ENCODE results near the gene CCDC74A.
"Not testable (repeated sequence)": the region's sequence is repeated elsewhere in the genome, so short reads cannot be mapped to it uniquely, and the experiment has no call there.

Gene CCDC74A

DNA sequence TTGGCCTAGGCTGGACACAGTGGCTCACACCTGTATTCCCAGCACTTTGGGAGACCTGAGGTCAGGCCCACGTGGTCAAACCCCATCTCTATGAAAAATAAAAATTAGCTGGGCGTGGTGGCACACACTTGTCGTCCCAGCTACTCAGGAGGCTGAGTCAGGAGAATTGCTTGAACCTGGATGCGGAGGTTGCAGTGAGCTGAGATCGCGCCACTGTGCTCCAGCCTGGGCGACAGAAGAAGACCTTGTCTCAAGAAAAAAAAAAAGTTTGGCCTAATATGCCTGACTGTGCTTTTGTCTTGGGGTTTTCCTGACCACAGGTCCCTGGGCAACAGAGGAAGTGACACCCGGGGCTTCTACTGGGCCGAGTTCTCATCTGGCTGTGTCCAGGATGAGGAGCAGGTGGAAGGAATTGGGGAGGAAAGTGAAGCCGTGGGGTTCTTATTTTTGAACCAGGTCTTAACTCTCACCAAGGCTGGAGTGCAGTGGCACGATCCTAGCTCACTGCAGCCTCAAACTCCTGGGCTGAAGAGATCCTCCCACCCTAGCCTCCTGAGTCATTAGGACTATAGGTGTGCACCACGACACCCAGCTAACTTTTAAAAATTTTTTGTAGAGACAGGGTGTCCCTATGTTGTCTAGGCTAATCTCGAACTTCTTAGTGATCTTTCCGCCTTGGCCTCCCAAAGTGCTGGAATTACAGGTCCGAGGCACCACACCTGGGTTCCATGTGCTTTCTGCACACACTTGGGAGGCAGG lies 13.1 kb upstream of the CCDC74A start:
- H3K23ac ChIP-seq (ENCODE audit: low read length in 2 of 2); H4K8ac ChIP-seq (ENCODE audit: low read length); H3K4ac ChIP-seq (ENCODE audit: low read depth in 1 of 2, low read length in 2 of 2); H2BK15ac ChIP-seq (ENCODE audit: low read depth, poor library complexity, severe bottlenecking); H3K9ac ChIP-seq (ENCODE audit: low read length); H2BK120ac ChIP-seq (ENCODE audit: low read depth, low read length); H3K14ac ChIP-seq (ENCODE audit: low read length in 2 of 2); H2BK12ac ChIP-seq (ENCODE audit: low read length in 2 of 2); H3K79me1 ChIP-seq (replicated peaks; ENCODE audit: low read length, poor library complexity, severe bottlenecking); H2BK5ac ChIP-seq (ENCODE audit: low read depth, low read length, poor library complexity, severe bottlenecking); H3K9me3 ChIP-seq (ENCODE audit: control insufficient read depth, low read length); H3K18ac ChIP-seq (ENCODE audit: low read depth in 1 of 2, low read length in 2 of 2); H2AK5ac ChIP-seq (ENCODE audit: low read length, severe bottlenecking); H3K4me2 ChIP-seq (ENCODE audit: low read length, poor library complexity, severe bottlenecking); H2AFZ ChIP-seq (ENCODE audit: low read depth, low read length); DNase-seq; H3K27ac ChIP-seq (ENCODE audit: low read length, poor library complexity, severe bottlenecking); H4K91ac ChIP-seq (ENCODE audit: low read length); H3K27me3 ChIP-seq (ENCODE audit: control insufficient read depth in 1 of 2, insufficient read depth in 1 of 2, low read length in 2 of 2); H3K4me3 ChIP-seq (ENCODE audit: insufficient read depth in 1 of 2, low read depth in 1 of 2, low read length in 2 of 2): not testable (repeated sequence)
- H3K36me3 ChIP-seq (ENCODE audit: control insufficient read depth in 1 of 2, insufficient read depth in 2 of 2, low read depth in 1 of 2, low read length in 2 of 2), result peaks cover 25 to 67% of the 10 kb centered on the region in 2 experiments
- 98% methylated on average over 14 of the region's 15 CpGs for WGBS
- peaks cover 26% of the 10 kb centered on the region for H3K4me1 ChIP-seq (ENCODE audit: control insufficient read depth, insufficient read depth, low read depth, low read length)

DNA sequence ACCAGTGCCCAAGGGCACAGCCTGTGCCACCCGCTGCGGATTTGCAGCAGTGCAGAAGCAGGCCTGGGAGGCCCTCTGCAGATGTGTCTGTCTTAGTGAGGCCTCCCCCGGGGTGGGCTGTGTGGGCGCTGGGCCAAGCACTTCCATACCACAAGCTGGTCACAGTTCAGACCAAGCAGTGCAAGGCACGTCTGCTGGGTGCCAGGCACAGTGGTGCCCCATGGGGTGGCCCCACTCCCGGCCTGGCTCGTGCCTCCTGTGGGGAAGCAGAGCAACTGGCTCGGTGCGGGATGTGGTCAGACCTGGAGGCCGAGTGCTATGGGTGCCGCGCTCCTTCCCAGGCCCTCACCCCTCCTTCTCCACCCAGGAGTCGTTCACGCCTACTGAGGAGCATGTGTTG lies 12.5 kb upstream of the CCDC74A start:
- not testable (repeated sequence) for H3K18ac ChIP-seq (ENCODE audit: low read depth in 1 of 2, low read length in 2 of 2); H3K9ac ChIP-seq (ENCODE audit: low read length); H2AK5ac ChIP-seq (ENCODE audit: low read length, severe bottlenecking); H4K91ac ChIP-seq (ENCODE audit: low read length); H3K4ac ChIP-seq (ENCODE audit: low read depth in 1 of 2, low read length in 2 of 2); DNase-seq; H3K23ac ChIP-seq (ENCODE audit: low read length in 2 of 2); H4K8ac ChIP-seq (ENCODE audit: low read length); H2BK120ac ChIP-seq (ENCODE audit: low read depth, low read length); H3K79me1 ChIP-seq (replicated peaks; ENCODE audit: low read length, poor library complexity, severe bottlenecking); H2BK5ac ChIP-seq (ENCODE audit: low read depth, low read length, poor library complexity, severe bottlenecking); H2BK15ac ChIP-seq (ENCODE audit: low read depth, poor library complexity, severe bottlenecking); H2AFZ ChIP-seq (ENCODE audit: low read depth, low read length); H2BK12ac ChIP-seq (ENCODE audit: low read length in 2 of 2); H3K9me3 ChIP-seq (ENCODE audit: control insufficient read depth, low read length); H3K4me3 ChIP-seq (ENCODE audit: insufficient read depth in 1 of 2, low read depth in 1 of 2, low read length in 2 of 2); H3K14ac ChIP-seq (ENCODE audit: low read length in 2 of 2); H3K4me2 ChIP-seq (ENCODE audit: low read length, poor library complexity, severe bottlenecking); H3K27ac ChIP-seq (ENCODE audit: low read length, poor library complexity, severe bottlenecking); H3K27me3 ChIP-seq (ENCODE audit: control insufficient read depth in 1 of 2, insufficient read depth in 1 of 2, low read length in 2 of 2)
- WGBS, result 94% methylated on average over 7 of the region's 14 CpGs
- peaks cover 24 to 67% of the 10 kb centered on the region in 2 experiments for H3K36me3 ChIP-seq (ENCODE audit: control insufficient read depth in 1 of 2, insufficient read depth in 2 of 2, low read depth in 1 of 2, low read length in 2 of 2)
- H3K4me1 ChIP-seq (ENCODE audit: control insufficient read depth, insufficient read depth, low read depth, low read length), result peaks cover 24% of the 10 kb centered on the region

DNA sequence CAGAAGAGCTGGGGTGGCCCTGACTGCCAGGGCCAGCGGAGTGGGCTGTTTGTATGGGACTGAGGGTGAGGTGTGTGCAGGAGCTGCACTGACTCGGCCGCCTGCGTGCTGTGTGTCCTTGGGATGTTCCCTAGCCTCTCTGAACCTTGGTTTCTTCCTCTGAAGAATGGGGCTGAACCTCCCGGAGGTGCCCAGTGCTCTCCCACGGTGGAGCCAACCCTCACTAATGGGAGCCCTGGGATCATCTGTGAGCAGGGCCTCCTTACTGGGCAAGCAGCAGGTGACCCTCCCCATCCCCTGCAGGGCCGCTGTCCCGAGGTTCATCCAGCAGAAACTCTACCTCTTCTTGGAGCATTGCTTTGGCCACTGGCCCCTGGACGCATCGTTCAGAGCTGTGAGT lies 11.7 kb upstream of the CCDC74A start:
- no peak overlapping the region for H2BK15ac ChIP-seq (ENCODE audit: low read depth, poor library complexity, severe bottlenecking)
- peaks cover 19% of the 10 kb centered on the region for H3K4me1 ChIP-seq (ENCODE audit: control insufficient read depth, insufficient read depth, low read depth, low read length)
- H3K27me3 ChIP-seq (ENCODE audit: control insufficient read depth in 1 of 2, insufficient read depth in 1 of 2, low read length in 2 of 2), result no peaks in the 10 kb centered on the region
- H3K4me2 ChIP-seq (ENCODE audit: low read length, poor library complexity, severe bottlenecking), result no peak overlapping the region
- no peak overlapping the region for H4K91ac ChIP-seq (ENCODE audit: low read length)
- no peaks in the 10 kb centered on the region for H3K9me3 ChIP-seq (ENCODE audit: control insufficient read depth, low read length)
- no peak overlapping the region for H3K9ac ChIP-seq (ENCODE audit: low read length)
- H3K18ac ChIP-seq (ENCODE audit: low read depth in 1 of 2, low read length in 2 of 2), result no peak overlapping the region
- no peak overlapping the region for H3K4me3 ChIP-seq (ENCODE audit: insufficient read depth in 1 of 2, low read depth in 1 of 2, low read length in 2 of 2)
- no peak overlapping the region for H3K14ac ChIP-seq (ENCODE audit: low read length in 2 of 2)
- H3K36me3 ChIP-seq (ENCODE audit: control insufficient read depth in 1 of 2, insufficient read depth in 2 of 2, low read depth in 1 of 2, low read length in 2 of 2), result peaks cover 28 to 72% of the 10 kb centered on the region in 2 experiments
- H3K23ac ChIP-seq (ENCODE audit: low read length in 2 of 2), result no peak overlapping the region
- no peak for DNase-seq
- no peak overlapping the region for H2AK5ac ChIP-seq (ENCODE audit: low read length, severe bottlenecking)
- 96% methylated on average over 10 of the region's 10 CpGs for WGBS
- no peak overlapping the region for H2BK120ac ChIP-seq (ENCODE audit: low read depth, low read length)
- H4K8ac ChIP-seq (ENCODE audit: low read length), result no peak overlapping the region
- no peak overlapping the region for H2BK5ac ChIP-seq (ENCODE audit: low read depth, low read length, poor library complexity, severe bottlenecking)
- H3K27ac ChIP-seq (ENCODE audit: low read length, poor library complexity, severe bottlenecking), result no peak overlapping the region
- no peak overlapping the region for H2BK12ac ChIP-seq (ENCODE audit: low read length in 2 of 2)
- H3K4ac ChIP-seq (ENCODE audit: low read depth in 1 of 2, low read length in 2 of 2), result no peak overlapping the region
- peaks cover 6% of the 10 kb centered on the region for H3K79me1 ChIP-seq (replicated peaks; ENCODE audit: low read length, poor library complexity, severe bottlenecking)
- H2AFZ ChIP-seq (ENCODE audit: low read depth, low read length), result no peak overlapping the region

DNA sequence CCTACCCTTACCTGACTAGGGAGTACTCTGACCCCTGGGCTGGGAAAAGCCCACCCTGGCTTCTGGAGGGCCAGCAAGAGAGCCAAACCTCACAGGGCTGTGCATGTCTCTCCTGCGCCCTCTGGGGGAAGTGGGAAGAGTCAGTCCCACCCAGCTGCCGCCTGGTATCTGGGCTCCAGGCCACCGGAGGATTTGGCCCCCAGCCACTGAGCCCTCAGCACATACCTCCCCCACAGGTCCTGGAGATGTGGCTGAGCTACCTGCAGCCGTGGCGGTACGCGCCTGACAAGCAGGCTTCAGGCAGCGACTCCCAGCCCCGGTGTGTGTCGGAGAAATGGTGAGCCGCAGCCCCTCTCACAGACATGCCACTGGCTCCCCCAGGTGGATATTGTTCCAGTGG lies 11.1 kb upstream of the CCDC74A start:
- not testable (repeated sequence) for H4K91ac ChIP-seq (ENCODE audit: low read length); H3K4me3 ChIP-seq (ENCODE audit: insufficient read depth in 1 of 2, low read depth in 1 of 2, low read length in 2 of 2); H2BK120ac ChIP-seq (ENCODE audit: low read depth, low read length); H3K9me3 ChIP-seq (ENCODE audit: control insufficient read depth, low read length); H3K79me1 ChIP-seq (replicated peaks; ENCODE audit: low read length, poor library complexity, severe bottlenecking); H2AK5ac ChIP-seq (ENCODE audit: low read length, severe bottlenecking); H3K27me3 ChIP-seq (ENCODE audit: control insufficient read depth in 1 of 2, insufficient read depth in 1 of 2, low read length in 2 of 2); H3K23ac ChIP-seq (ENCODE audit: low read length in 2 of 2); H2BK15ac ChIP-seq (ENCODE audit: low read depth, poor library complexity, severe bottlenecking); H3K4me2 ChIP-seq (ENCODE audit: low read length, poor library complexity, severe bottlenecking); H2BK5ac ChIP-seq (ENCODE audit: low read depth, low read length, poor library complexity, severe bottlenecking); H4K8ac ChIP-seq (ENCODE audit: low read length); H3K18ac ChIP-seq (ENCODE audit: low read depth in 1 of 2, low read length in 2 of 2); H3K4ac ChIP-seq (ENCODE audit: low read depth in 1 of 2, low read length in 2 of 2); H2BK12ac ChIP-seq (ENCODE audit: low read length in 2 of 2); H3K14ac ChIP-seq (ENCODE audit: low read length in 2 of 2); DNase-seq; H2AFZ ChIP-seq (ENCODE audit: low read depth, low read length); H3K9ac ChIP-seq (ENCODE audit: low read length); H3K27ac ChIP-seq (ENCODE audit: low read length, poor library complexity, severe bottlenecking)
- WGBS, result 91% methylated on average over 11 of the region's 11 CpGs
- Histone ChIP-seq H3K4me1 (ENCODE audit: control insufficient read depth, insufficient read depth, low read depth, low read length) (peaks cover 15% of the 10 kb centered on the region), H3K36me3 (ENCODE audit: control insufficient read depth in 1 of 2, insufficient read depth in 2 of 2, low read depth in 1 of 2, low read length in 2 of 2) (peaks cover 28 to 73% of the 10 kb centered on the region in 2 experiments)
